Endothelial cell of hepatic sinusoid (primary cell): ENCODE measurements around the gene DHX15.

Experiments
- in situ Hi-C: cut with HindIII; loops from 2 replicates; pipeline ENCODE4 v1.10.0; 2017; ENCODE audit warnings: low sequenced_read_pairs

Gene DHX15

GRCh38 chr4:24583451-24584210, 723 bp downstream of the DHX15 start:
- in situ Hi-C loops: no loop called here

DNA sequence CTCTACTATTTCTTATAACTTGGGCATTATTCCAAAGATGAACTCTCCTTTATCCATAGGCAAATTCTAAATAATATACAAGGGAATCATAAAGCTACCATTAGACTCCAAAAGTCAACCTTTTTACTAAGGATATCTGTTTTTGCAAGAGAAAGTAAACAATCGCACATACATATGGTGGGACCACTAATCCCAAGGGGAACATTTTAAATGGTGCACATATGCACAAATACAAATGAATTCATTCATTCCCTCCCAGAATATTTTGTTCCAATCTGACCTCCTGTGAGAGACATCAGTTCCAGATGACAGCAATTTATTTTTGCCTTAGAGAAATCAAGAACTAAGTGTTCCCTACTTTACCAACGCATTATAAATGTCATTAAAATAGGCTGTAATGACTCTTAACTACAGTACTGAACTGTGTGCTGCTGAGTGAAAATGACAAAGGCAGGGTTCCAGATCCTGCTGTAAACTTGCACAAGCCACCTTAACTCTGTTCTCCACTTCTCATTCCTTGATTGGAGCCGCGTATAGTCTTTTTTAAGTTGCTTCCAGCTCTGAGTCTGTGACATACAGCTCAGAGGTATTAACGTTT, 2.0 kb downstream of the DHX15 start:
- in situ Hi-C loops: no loop called here

DNA sequence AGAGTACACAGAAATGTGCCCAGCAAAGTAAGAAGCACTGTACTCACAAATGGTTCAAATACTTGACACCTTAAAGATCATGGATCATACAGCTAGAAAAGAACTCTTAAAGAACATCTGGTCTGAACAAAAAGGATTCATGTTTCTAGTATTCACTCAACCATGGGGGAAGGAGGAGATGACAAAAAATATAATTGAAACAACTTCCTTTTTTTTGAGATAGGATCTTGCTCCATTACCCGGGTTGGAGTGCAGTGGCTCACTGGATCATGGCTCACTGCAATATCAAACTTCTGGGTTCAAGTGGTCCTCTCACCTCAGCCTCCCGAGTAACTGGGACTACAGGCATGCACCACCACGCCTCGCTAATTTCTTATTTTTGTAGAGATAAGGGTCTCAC, 6.0 kb downstream of the DHX15 start:
- in situ Hi-C loops: no loop called here

DNA sequence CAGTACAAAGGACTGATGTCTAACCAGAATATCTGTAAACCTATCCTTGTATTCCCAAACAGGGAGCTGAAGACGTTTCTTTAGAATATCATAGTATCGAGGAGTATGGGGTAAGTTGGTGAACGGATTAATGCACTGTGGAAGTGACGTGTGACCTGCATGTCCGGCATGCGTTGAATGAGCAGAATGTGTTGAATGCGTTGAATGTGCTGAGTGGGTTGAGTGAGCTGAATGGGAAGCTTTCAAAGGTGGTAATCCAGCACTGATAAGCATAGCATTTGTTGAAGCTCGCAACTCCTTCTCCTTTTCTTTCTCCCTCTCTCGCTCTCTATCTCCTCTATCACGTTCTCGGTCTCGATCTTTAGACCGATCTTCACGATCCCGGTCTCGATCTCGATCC, 8.1 kb downstream of the DHX15 start:
- in situ Hi-C loops: no loop called here

- in situ Hi-C loops: no loop called here
Measured at GRCh38 chr4:24574236-24574635, 10.1 kb downstream of the DHX15 start.

DNA sequence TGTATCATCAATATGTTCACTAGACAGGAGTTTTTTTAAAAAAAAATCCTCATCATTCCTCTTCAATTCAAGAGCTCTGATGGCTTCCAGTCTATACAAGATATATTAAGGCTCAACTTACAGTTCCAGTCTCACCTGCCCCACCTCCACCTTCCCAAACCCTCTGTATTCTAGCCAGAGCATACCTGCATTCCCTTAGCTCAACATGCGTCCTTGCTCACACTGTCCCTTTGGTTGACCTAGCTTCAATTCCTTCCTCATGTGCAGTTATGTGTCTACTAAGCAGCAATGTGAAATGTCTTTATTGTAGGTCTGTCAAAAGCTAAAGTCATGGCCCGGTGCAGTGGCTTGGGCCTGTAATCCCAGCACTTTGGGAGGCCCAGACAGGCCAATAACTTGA, 10.8 kb downstream of the DHX15 start:
- in situ Hi-C loops: no loop called here

DNA sequence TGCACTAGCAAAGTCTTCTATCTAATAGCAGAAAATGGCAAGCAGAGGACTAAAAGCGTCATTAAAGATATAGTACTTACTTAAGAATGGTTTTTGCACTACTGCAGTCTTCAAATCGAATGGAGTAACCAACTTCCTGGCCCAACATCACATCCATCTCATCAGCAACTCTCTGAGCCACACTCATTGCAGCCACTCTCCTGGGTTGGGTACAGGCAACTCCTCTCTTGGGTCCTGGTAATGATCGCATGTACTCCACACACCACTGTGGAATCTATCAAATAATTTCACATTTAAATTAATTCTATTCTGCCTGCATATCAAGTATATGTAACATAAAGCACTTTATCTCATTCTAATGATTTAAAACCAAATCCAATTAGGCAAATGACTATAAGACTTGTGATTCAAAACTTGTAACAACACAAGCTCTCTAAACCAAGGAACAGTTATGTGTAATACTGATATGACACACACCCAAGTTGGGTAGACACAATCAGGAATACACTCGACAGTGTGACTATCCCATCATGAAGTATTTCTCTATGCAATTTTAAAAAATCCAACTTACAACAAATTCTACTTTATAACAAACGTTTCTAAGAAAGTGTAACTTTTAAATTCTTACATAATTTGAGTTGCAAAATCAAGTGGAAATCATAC, 13.6 kb downstream of the DHX15 start:
- in situ Hi-C loops: no loop called here

DNA sequence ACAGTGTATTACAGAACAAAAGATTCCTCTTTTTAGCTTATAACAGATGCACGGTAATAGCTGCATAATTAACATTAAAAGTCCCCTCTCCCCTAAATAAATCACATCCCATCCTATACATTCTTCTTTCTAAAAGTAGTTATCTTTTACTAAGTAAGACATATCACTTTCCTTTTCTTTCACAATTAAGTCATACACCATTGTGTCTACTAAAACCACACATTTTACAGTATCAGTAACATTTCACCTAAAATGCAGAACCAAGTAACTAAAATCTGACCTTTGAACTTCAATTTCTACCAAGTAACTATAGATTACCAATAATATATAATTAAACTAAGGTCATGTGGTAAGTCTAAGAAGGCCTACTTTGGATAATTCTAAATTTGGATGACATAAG, 14.2 kb downstream of the DHX15 start:
- in situ Hi-C loops: no loop called here

DNA sequence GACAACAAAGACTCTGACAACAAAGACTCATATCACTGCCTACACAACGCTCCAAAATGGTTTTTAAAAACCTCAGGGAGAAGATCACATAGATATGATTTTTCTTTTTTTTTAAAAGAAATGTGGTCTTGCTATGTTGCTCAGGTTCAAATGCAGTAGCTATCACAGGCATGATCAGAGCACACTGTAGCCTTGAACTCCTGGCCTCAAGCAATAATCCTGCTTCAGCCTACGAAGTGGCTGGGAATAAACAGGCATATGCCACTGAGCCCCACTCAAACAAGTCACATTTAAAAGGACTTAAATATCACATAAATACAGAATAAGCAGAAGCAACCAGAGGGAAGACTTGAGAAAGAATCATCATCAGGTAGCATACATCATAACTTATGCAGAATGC, 14.7 kb downstream of the DHX15 start:
- in situ Hi-C loops: no loop called here

DNA sequence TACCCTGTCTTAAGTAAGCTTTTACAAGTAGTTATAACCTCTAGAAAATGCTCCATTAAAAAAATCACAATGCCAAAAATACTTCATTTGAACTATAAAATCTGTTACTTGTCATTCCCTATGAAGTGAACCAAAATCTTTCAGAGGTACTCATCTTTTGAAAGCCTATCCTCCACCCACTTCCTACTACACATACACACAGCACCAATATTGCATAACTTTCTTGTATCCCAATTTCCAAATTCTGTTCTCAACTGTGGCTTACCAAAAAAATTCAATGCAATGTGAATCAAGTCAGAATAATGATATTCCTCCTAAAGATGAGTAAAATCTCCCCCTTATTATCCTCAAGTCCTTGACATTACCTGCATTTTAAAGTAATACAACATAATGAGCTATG, 15.9 kb downstream of the DHX15 start:
- in situ Hi-C loops: no loop called here

DNA sequence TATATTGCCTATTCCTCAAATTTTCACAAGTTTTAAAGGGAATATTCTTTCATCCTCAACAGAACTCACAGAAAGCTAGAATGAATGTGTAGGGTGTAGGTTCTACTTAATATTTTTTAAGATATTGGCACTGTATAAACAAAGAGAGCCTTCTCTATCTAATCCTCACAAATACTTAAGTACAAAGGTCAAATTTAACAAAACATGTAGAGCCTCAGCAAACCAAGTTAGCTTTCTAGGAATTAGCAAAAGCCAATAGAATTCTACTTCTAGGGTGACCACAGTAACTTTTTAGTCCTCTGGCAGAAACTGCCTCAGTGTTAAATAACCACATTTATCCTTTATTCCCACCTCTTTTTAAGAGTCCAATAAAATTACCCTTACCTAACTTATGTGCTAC, 19.3 kb downstream of the DHX15 start:
- in situ Hi-C loops: no loop called here

DNA sequence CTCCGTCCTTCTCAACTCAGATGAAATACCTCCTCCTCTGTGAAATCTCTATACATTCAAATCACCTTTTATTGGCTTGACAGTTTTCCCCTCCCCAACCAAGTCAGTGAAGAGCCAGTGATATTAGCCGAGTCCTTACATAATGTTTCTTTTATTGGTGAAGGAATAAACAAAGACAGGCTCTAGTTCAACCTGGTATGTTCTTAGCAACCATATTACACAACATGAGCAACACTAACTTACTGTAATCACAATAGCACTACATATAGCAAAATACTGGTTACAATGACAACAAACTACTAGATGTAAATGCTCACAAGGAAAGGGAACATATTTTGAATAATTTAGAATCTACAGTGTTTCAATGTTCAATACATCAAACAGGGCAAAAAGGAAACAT, 19.9 kb downstream of the DHX15 start:
- in situ Hi-C loops: no loop called here

DNA sequence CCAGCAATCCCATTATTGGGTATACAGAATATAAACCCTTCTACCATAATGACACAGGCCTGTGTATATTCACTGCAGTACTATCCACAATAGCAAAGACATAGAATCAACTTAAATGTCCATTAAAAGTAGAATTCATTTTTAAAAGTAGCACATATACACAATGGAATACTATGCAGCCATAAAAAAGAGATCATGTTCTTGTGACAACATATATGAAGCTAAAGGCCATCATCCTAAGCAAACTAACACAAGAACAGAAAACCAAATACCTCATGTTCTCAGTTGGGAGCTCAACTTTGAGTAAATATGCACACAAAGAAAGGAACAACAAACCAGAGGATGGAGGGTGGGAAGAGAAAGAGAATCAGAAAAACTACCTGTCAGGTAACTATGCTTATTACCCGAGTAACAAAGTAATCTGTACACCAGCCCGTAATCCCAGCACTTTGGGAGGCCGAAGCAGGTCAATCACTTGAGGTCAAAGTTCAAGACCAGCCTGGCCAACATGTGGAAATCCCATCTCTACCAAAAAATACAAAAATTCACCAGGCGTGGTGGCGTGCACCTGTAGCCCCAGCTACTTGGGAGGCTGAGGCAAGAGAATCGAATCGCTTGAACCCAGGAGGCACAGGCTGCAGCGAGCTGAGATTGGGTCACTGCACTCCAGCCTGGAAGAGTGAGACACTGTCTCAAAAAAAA, 22.8 kb downstream of the DHX15 start:
- in situ Hi-C loops: no loop called here

GRCh38 chr4:24560868-24561368, 23.4 kb downstream of the DHX15 start:
- in situ Hi-C loops: no loop called here

DNA sequence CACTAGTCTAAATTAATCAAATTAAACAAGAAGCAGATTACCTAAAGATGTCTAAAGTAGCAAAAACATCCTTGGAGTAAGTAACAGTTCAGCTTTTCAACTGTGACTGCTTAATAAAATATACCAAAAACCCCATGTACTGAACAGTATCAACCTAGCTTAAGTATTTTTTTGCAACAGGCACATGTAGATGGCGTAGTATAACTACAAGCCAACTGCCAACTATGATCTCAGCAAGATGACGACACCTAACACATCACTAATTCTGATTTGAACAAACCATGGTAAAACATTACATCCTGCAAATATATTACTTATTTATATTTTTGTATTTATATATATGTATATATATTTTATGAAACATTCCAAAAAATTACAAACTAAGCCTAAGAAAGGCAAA, 24.5 kb downstream of the DHX15 start:
- in situ Hi-C loops: no loop called here

DNA sequence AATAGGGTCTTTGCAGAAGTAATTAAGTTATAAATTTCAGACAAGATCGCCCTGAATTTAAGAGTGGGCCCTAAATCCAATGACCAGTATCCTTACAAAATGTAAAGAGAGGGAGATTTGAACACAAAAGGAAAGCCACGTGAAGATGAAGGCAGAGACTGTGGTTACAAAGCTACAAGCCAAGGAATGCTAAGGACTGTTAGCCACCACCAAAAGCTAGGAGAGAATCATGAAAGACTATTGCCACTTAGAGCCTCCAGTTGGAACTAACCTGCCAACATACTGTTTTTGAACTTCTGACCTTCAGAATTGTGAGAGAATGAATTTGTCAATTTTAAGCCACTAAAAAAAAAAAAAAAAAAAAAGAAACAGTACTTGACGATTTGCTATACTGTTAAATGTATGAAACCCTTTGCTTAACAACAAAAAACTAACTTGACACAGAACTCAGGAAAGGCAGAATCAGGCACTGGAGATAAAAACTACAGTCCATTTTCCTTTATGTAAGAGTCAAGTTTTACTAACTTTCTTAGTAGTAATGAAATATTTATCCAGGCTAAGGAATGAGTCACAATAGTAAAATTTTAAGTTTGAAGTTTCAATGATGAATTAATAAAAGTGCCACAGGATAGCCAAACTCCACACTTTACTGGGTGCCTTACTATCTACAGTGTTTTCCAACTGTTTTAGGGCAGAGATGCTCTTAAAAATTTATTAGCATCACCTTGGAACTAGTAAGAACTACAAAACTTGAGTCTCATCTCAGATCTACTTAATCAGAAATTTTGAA, 25.1 kb downstream of the DHX15 start:
- in situ Hi-C loops: no loop called here

GRCh38 chr4:24557026-24558025, 27.0 kb downstream of the DHX15 start:
- in situ Hi-C loops: no loop called here

- in situ Hi-C loops: no loop called here
Measured at GRCh38 chr4:24551492-24552289, 32.7 kb downstream of the DHX15 start.
